Left lung (tissue), 10 donors: ENCODE data around the gene HOXC6. TPM values are rescaled to one million over a fixed set of nuclear protein-coding genes. Genes with fewer than 3 reads are reported as not detected.

Source experiments
- ATAC-seq: fragments of 200-7000 bp; cut with Tn5 transposase; one replicate; pipeline ENCODE4 v1.9.1; 2020; ENCODE audit warnings: moderate library complexity
- DNase-seq, 4 donors: peaks; one replicate each; pipeline ENCODE4 v3.0.0-alpha.2; 2013 to 2020
- H3K27ac ChIP-seq, 2 donors: fragments of 200-600 bp; sonication (generic) in 1 of 2; one replicate each; pipeline versions ENCODE4 v1.5.0 to v1.8.0; 2020 to 2021
- H3K27me3 ChIP-seq, 2 donors: fragments of 200-600 bp; sonication (generic) in 1 of 2; one replicate each; pipeline versions ENCODE4 v1.5.0 to v1.8.0; 2020 to 2021
- H3K36me3 ChIP-seq, 2 donors: fragments of 200-600 bp; sonication (generic) in 1 of 2; one replicate each; pipeline versions ENCODE4 v1.5.0 to v1.8.0; 2020 to 2021
- H3K4me1 ChIP-seq, 2 donors: fragments of 200-600 bp; one replicate each; pipeline ENCODE4 v1.8.0; 2021
- H3K4me3 ChIP-seq, 2 donors: fragments of 200-600 bp; sonication (generic) in 1 of 2; one replicate each; pipeline versions ENCODE4 v1.5.0 to v1.8.0; 2020 to 2021; ENCODE audit warnings: mild to moderate bottlenecking in 1 of 2
- H3K9me3 ChIP-seq, 2 donors: fragments of 200-600 bp; sonication (generic) in 1 of 2; one replicate each; pipeline versions ENCODE4 v1.5.0 to v1.8.0; 2020 to 2021
- intact Hi-C, 2 donors: fragments of 100-400 bp; cut with DNase I; formaldehyde crosslinking; loops; one replicate each; pipeline versions ENCODE4 v1.11.2 to v1.14.2; 2022
- polyA plus RNA-seq, 6 donors: library from polyadenylated mRNA; unstranded; fragments of 120-200 nt; gene quantifications; one replicate each; pipeline ENCODE4 v1.2.1, GENCODE V29; 2013; ENCODE audit not compliant: insufficient read length in 6 of 6
- total RNA-seq, 2 donors: library from RNA; stranded (reverse); fragmentation: NEBNext Ultra II Directional; extraction: Animal tissue kit (Norgen Biotek cat#: 25700); gene quantifications; one replicate each; pipeline ENCODE4 v1.2.1, GENCODE V29; 2021
- TF ChIP-seq, protein P1 (sequence below), 2 donors: fragments of 200-600 bp; sonication (generic) in 1 of 2; IDR thresholded peaks; one replicate each; pipeline versions ENCODE4 v1.5.0 to v1.8.0; 2021; ENCODE audit warnings: antibody characterized with exemption in 2 of 2
- donor health status: DM: no; HTN: yes; CAD: no.
- donor health status: DM: no; HTN: no; CAD: no.

Gene HOXC6
- total and polyA plus RNA-seq, 8 donors = 0.93 to 3.2 (median 2.1) TPM

DNA sequence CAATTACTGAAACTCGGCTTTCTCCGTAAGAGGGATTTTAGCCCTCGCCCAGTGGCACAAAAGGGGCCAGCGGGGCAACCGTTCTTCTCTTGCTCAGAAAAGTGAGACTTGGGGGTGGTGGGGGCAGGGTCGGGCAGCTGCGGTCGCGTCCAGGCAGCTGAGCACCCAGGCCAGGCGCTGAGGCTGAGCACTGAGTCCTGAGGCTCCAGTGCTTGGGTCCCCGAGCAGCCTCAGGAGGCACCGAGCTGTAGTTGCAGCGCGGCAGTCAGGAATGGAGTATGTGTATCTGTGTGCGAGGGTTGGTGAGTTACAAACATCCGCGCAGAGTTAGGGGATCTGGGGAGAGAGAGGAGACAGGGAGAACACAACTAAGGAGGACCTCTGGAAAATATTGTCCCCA, 4.1 kb upstream of the HOXC6 start:
- no peak for ATAC-seq
- intact Hi-C loops = no loop called here
- Histone ChIP-seq H3K4me3 (no peak overlapping the region), H3K36me3 (no peaks in the 10 kb centered on the region), H3K27ac (no peak overlapping the region), H3K27me3 (peaks cover 91 to 100% of the 10 kb centered on the region in 2 donors), H3K9me3 (no peaks in the 10 kb centered on the region), H3K4me1 (no peaks in the 10 kb centered on the region)
- TF ChIP-seq, protein P1, sequence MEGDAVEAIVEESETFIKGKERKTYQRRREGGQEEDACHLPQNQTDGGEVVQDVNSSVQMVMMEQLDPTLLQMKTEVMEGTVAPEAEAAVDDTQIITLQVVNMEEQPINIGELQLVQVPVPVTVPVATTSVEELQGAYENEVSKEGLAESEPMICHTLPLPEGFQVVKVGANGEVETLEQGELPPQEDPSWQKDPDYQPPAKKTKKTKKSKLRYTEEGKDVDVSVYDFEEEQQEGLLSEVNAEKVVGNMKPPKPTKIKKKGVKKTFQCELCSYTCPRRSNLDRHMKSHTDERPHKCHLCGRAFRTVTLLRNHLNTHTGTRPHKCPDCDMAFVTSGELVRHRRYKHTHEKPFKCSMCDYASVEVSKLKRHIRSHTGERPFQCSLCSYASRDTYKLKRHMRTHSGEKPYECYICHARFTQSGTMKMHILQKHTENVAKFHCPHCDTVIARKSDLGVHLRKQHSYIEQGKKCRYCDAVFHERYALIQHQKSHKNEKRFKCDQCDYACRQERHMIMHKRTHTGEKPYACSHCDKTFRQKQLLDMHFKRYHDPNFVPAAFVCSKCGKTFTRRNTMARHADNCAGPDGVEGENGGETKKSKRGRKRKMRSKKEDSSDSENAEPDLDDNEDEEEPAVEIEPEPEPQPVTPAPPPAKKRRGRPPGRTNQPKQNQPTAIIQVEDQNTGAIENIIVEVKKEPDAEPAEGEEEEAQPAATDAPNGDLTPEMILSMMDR (IDR thresholded peaks at IDR 0.05) = no peak
- no peak for DNase-seq

GRCh38 chr12:54024581-54025305, 3.5 kb upstream of the HOXC6 start:
- no peak for ATAC-seq
- Histone ChIP-seq H3K9me3 (no peaks in the 10 kb centered on the region), H3K27ac (no peak overlapping the region), H3K27me3 (peaks cover 89 to 100% of the 10 kb centered on the region in 2 donors), H3K4me1 (no peaks in the 10 kb centered on the region), H3K4me3 (no peak overlapping the region), H3K36me3 (no peaks in the 10 kb centered on the region)
- intact Hi-C loops = no loop called here
- DNase-seq = no peak
- TF ChIP-seq, protein P1 (IDR thresholded peaks at IDR 0.05) = no peak

DNA sequence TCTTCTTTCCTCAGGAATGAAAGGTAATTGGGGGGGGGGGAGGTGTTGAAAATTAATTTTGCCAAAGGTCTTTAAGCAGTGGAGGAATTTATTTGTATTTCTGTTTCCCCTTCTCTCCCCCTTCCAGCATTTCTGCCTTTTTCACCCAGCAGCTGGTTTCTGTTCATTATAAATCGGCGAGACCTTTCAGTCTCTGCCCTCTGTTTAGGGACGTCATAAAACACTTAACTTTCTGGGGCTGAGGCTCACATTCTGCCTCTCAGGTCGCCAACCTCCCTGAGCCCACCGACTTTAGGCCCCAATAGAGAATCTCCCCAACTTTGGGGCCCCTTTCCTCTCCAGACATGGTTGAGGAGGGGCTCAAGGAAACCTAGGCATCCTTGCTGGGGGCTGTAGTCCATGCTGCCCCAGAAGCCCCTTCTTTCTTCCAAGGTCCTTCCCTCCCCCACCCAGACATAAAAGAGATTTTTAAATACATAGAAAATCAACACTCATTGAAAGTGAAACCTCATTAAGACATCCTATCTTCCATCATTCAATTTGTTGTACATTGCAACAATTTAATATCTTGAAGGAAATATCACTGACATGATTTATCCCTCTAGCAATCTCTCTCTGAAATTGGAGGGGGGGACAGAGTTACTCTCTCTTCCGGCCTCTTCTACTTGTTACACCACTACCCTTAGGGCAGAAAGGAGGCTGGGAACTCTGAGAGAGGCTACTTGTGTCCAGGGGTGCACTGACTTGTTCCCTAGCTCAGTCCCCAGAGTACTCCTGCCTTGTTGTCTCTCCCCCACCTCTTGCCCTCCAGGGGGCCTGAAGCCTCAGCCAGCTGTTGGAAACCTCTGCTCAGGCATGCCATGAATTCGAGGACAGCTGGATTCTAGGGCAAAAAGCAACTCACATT, 2.5 kb upstream of the HOXC6 start:
- H3K9me3 ChIP-seq = no peaks in the 10 kb centered on the region
- DNase-seq (no peak), ATAC-seq (no peak)
- H3K36me3 ChIP-seq = no peaks in the 10 kb centered on the region
- peaks cover 0 to under 1% of the 10 kb centered on the region in 2 donors for H3K4me1 ChIP-seq
- peaks cover 92 to 100% of the 10 kb centered on the region in 2 donors for H3K27me3 ChIP-seq
- H3K27ac ChIP-seq = no peak overlapping the region
- TF ChIP-seq, protein P1 (IDR thresholded peaks at IDR 0.05) = no peak
- intact Hi-C loops = no loop called here
- no peak overlapping the region for H3K4me3 ChIP-seq

DNA sequence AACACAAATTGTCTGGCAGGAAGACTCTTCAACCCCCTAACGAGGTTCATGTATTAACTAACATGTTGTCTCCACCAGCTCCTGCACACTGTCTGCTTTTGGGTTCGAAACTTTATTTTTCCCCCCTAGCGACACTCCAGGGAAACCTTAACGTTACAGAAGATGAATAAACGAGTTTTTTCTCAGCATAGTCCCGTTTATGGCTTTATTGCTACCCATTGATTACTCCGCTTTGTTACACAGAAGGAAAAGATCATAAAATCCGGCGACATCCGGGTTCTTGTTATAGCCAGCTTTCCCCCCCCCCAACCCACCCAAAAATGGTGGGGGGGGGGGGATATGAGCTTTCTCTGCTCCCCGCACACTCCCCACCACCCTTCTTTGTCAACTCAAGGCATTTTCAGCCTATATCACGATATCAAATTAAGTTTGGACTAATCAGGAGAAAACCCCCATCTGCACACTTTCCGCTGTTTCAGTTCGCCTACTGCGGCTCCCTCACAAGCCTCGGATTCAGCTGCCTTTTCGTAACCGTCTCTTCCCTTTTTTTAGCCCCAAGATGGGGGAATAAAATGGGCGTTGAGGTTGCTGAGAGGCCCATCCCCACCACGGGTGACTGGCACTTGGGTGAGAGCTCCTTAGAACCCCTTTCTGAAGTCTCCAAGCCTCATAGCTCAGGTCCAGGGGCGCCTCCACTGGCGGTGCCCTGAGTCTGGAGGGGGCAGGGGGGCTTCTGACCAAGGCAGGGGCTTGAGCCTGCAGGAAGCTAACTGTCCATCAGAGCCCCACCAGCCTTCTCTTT, 1.4 kb upstream of the HOXC6 start:
- TF ChIP-seq, protein P1 (IDR thresholded peaks at IDR 0.05) = no peak
- no peaks in the 10 kb centered on the region for H3K9me3 ChIP-seq
- H3K27me3 ChIP-seq = peaks cover 92 to 100% of the 10 kb centered on the region in 2 donors
- no peaks in the 10 kb centered on the region for H3K36me3 ChIP-seq
- intact Hi-C loops = no loop called here
- DNase-seq (no peak), ATAC-seq (no peak)
- H3K27ac ChIP-seq = no peak overlapping the region
- no peak overlapping the region for H3K4me3 ChIP-seq
- H3K4me1 ChIP-seq = peaks cover 0 to 6% of the 10 kb centered on the region in 2 donors
